H9 (cell line): ENCODE results near the gene RAI2. TPM values are rescaled to one million over a fixed set of nuclear protein-coding genes. Genes with fewer than 3 reads are reported as not detected.

Experiments used
- DNase-seq: peaks from one replicate; pipeline ENCODE4 v3.0.0-alpha.2; 2017
- H2AFZ ChIP-seq: one replicate; pipeline ENCODE4 v1.6.1; 2013; ENCODE audit warnings: mild to moderate bottlenecking, low read length, control low read depth, moderate library complexity
- H2AK5ac ChIP-seq: 2 replicates; pipeline ENCODE4 v1.6.1; 2013; ENCODE audit warnings: low read length, control low read depth, mixed read lengths; ENCODE audit not compliant: insufficient read length
- H2BK120ac ChIP-seq: one replicate; pipeline ENCODE4 v1.6.1; 2013; ENCODE audit warnings: low read depth, mild to moderate bottlenecking, low read length, control low read depth, inconsistent platforms; ENCODE audit not compliant: poor library complexity, severe bottlenecking
- H2BK12ac ChIP-seq: 2 replicates; pipeline ENCODE4 v1.6.1; 2013; ENCODE audit warnings: low read length, control low read depth, mixed read lengths, low read depth; ENCODE audit not compliant: insufficient read length
- H2BK15ac ChIP-seq: 2 replicates; pipeline ENCODE4 v1.6.1; 2013; ENCODE audit warnings: low read depth, low read length, control low read depth
- H2BK20ac ChIP-seq: one replicate; pipeline ENCODE4 v1.6.1; 2013; ENCODE audit warnings: low read depth, mild to moderate bottlenecking, low read length, control low read depth, inconsistent platforms; ENCODE audit not compliant: poor library complexity, severe bottlenecking
- H2BK5ac ChIP-seq: 2 replicates; pipeline ENCODE4 v1.6.1; 2013; ENCODE audit warnings: low read length, control low read depth, mixed read lengths; ENCODE audit not compliant: insufficient read length
- H3K14ac ChIP-seq: 2 replicates; pipeline ENCODE4 v1.6.1; 2013; ENCODE audit warnings: low read length, control low read depth; ENCODE audit not compliant: insufficient read depth
- H3K18ac ChIP-seq: 2 replicates; pipeline ENCODE4 v1.6.1; 2013; ENCODE audit warnings: low read depth, mild to moderate bottlenecking, mixed read lengths, low read length, control low read depth; ENCODE audit not compliant: insufficient read length
- H3K23ac ChIP-seq: 2 replicates; pipeline ENCODE4 v1.6.1; 2013; ENCODE audit warnings: low read length, control low read depth, mixed read lengths, low read depth; ENCODE audit not compliant: insufficient read length
- H3K23me2 ChIP-seq: 2 replicates; pipeline ENCODE4 v1.6.1; 2013; ENCODE audit warnings: low read depth, mild to moderate bottlenecking, mixed read lengths, low read length, control low read depth; ENCODE audit not compliant: insufficient read length, poor library complexity, severe bottlenecking
- H3K27ac ChIP-seq: 2 replicates; pipeline ENCODE4 v1.5.1; 2013; ENCODE audit warnings: low read length, control low read depth, mixed read lengths, low read depth; ENCODE audit not compliant: insufficient read length
- H3K27me3 ChIP-seq: 2 replicates; pipeline ENCODE4 v1.6.1; 2013; ENCODE audit warnings: low read length, control low read depth, inconsistent platforms; ENCODE audit not compliant: insufficient read depth
- H3K4ac ChIP-seq: 2 replicates; pipeline ENCODE4 v1.6.1; 2013; ENCODE audit warnings: low read depth, mild to moderate bottlenecking, control low read depth, inconsistent platforms, low read length, moderate library complexity
- H3K4me1 ChIP-seq: 2 replicates; pipeline ENCODE4 v1.6.1; 2013; ENCODE audit warnings: low read length, control low read depth, inconsistent platforms; ENCODE audit not compliant: insufficient read depth
- H3K4me2 ChIP-seq: 2 replicates; pipeline ENCODE4 v1.6.1; 2013; ENCODE audit warnings: low read length, control low read depth, mixed read lengths; ENCODE audit not compliant: insufficient read length, insufficient read depth
- H3K56ac ChIP-seq: 2 replicates; pipeline ENCODE4 v1.6.1; 2013; ENCODE audit warnings: low read depth, mild to moderate bottlenecking, mixed read lengths, low read length, control low read depth; ENCODE audit not compliant: insufficient read length
- H3K79me1 ChIP-seq: 2 replicates; pipeline ENCODE4 v1.6.1; 2013; ENCODE audit warnings: low read depth, mild to moderate bottlenecking, moderate library complexity, low read length, control low read depth, inconsistent platforms; ENCODE audit not compliant: insufficient read depth, poor library complexity, severe bottlenecking
- H3K79me2 ChIP-seq: 2 replicates; pipeline ENCODE4 v1.6.1; 2013; ENCODE audit warnings: low read length, control low read depth, inconsistent platforms; ENCODE audit not compliant: insufficient read depth
- H3K9ac ChIP-seq: 2 replicates; pipeline ENCODE4 v1.6.1; 2013; ENCODE audit warnings: low read length, control low read depth, mixed read lengths; ENCODE audit not compliant: insufficient read length; ENCODE audit errors: extremely low read depth
- H3K9me3 ChIP-seq: one replicate; pipeline ENCODE4 v1.6.1; 2013; ENCODE audit warnings: low read depth, low read length, inconsistent platforms; ENCODE audit not compliant: control insufficient read depth
- H3T11ph ChIP-seq: one replicate; pipeline ENCODE4 v1.6.1; 2013; ENCODE audit warnings: mild to moderate bottlenecking, low read length, control low read depth, inconsistent platforms
- H4K20me1 ChIP-seq: one replicate; pipeline ENCODE4 v1.6.1; 2013; ENCODE audit not compliant: control insufficient read depth, insufficient read length, insufficient read depth
- H4K5ac ChIP-seq: 2 replicates; pipeline ENCODE4 v1.6.1; 2013; ENCODE audit warnings: low read depth, mild to moderate bottlenecking, mixed read lengths, low read length, control low read depth; ENCODE audit not compliant: insufficient read length
- H4K8ac ChIP-seq: replicated peaks from 2 replicates; pipeline ENCODE4 v1.6.1; 2013; ENCODE audit warnings: low read length, control low read depth, mixed read lengths, low read depth; ENCODE audit not compliant: insufficient read length
- H4K91ac ChIP-seq: 2 replicates; pipeline ENCODE4 v1.6.1; 2013; ENCODE audit warnings: low read depth, mild to moderate bottlenecking, moderate library complexity, mixed read lengths, low read length, control low read depth; ENCODE audit not compliant: insufficient read length
- H3K27ac Mint-ChIP-seq, 3 experiments: 2 replicates in 2 of 3; 3 replicates in 1 of 3; pipeline ENCODE4 v1.8.0; 2020 to 2021; ENCODE audit warnings: mixed read lengths in 3 of 3, mild to moderate bottlenecking in 1 of 3, moderate library complexity in 1 of 3
- H3K27me3 Mint-ChIP-seq: 2 replicates; pipeline ENCODE4 v1.8.0; 2021; ENCODE audit warnings: low read depth, mild to moderate bottlenecking, moderate library complexity, mixed read lengths
- H3K36me3 Mint-ChIP-seq, 3 experiments: 2 replicates in 2 of 3; 3 replicates in 1 of 3; pipeline ENCODE4 v1.8.0; 2020 to 2021; ENCODE audit warnings: low read depth in 3 of 3, mixed read lengths in 3 of 3; ENCODE audit not compliant: insufficient read depth in 1 of 3
- H3K4me1 Mint-ChIP-seq, 2 experiments: 2 replicates each; pipeline ENCODE4 v1.8.0; 2020; ENCODE audit warnings: mixed read lengths in 2 of 2
- H3K4me3 Mint-ChIP-seq, 2 experiments: 2 replicates in 1 of 2; 3 replicates in 1 of 2; pipeline ENCODE4 v1.8.0; 2020 to 2021; ENCODE audit warnings: mild to moderate bottlenecking in 2 of 2, mixed read lengths in 2 of 2, moderate library complexity in 1 of 2
- H3K9me3 Mint-ChIP-seq, 2 experiments: 2 replicates in 1 of 2; 3 replicates in 1 of 2; pipeline ENCODE4 v1.8.0; 2020; ENCODE audit warnings: mild to moderate bottlenecking in 2 of 2, mixed read lengths in 2 of 2, moderate library complexity in 1 of 2
- CTCF ChIP-seq: fragments of 200-600 bp; sonication (generic); conservative IDR thresholded peaks from 3 replicates; pipeline ENCODE4 v1.8.0; 2021; ENCODE audit warnings: antibody characterized with exemption, mild to moderate bottlenecking
- WGBS: extraction: QIAGEN DNeasy Blood & Tissue Kit; methylation state at CpG from one replicate; pipeline ENCODE4 v1.1.7; 2013; ENCODE audit warnings: missing lambda C conversion rate, low lambda C conversion rate, mixed read lengths; ENCODE audit not compliant: insufficient read length; ENCODE audit errors: extremely low coverage; 5-methylcytosine and 5-hydroxymethylcytosine counted together
- total RNA-seq: library from RNA; stranded (reverse); gene quantifications from 2 replicates; pipeline ENCODE4 v1.2.1, GENCODE V29; 2021

RAI2 gene
- total RNA-seq, 1 experiment from 2014 or later: 0.72 TPM

DNA sequence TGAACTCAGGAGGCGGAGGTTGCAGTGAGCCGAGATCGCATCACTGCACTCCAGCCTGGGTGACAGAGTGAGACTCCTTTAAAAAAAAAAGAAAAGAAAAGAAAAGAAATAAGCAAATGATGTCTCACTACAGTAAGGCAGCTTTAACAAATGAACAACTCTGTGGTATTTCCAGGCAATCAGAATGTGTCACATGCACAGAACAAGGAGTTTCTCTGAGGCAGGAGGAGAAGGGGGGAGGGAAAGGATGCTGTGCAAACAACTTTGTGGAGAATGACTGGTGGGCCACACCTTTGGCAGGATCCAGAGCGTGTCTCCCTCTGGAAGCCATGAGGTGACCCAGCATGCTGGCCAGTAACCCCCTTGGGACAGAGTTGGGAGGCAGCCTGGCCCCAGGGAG is 57.6 kb downstream of the RAI2 start:
- no peak overlapping the region for H2BK120ac ChIP-seq
- no peak for DNase-seq
- no peak overlapping the region for H3K18ac ChIP-seq
- H3K4me2 ChIP-seq: no peak overlapping the region
- no peaks in the 10 kb centered on the region for H3K23me2 ChIP-seq
- no peak overlapping the region for H3K14ac ChIP-seq
- no peaks in the 10 kb centered on the region for H4K20me1 ChIP-seq
- H4K8ac ChIP-seq: no peak overlapping the region
- H3K79me1 ChIP-seq: no peaks in the 10 kb centered on the region
- H3K4me1 Mint-ChIP-seq: no peaks in the 10 kb centered on the region
- H3K9me3 ChIP-seq: no peaks in the 10 kb centered on the region
- no peak overlapping the region for H3K4me3 Mint-ChIP-seq
- no peak for TF ChIP-seq CTCF
- H2BK15ac ChIP-seq: no peak overlapping the region
- no peak overlapping the region for H2BK12ac ChIP-seq
- H4K5ac ChIP-seq: no peak overlapping the region
- no peak overlapping the region for H2AK5ac ChIP-seq
- no peaks in the 10 kb centered on the region for H3K4me1 ChIP-seq
- no peak overlapping the region for H2BK20ac ChIP-seq
- no peak overlapping the region for H4K91ac ChIP-seq
- no peak overlapping the region for H3K27ac Mint-ChIP-seq
- no peak overlapping the region for H3K23ac ChIP-seq
- H3K9me3 Mint-ChIP-seq: peaks cover 73 to 83% of the 10 kb centered on the region in 2 experiments
- H3T11ph ChIP-seq: no peak overlapping the region
- H3K56ac ChIP-seq: no peak overlapping the region
- WGBS: no CpG with 5 or more reads among the region's 4 CpGs
- H3K79me2 ChIP-seq: no peaks in the 10 kb centered on the region
- no peak overlapping the region for H3K27ac ChIP-seq
- H3K27me3 ChIP-seq: no peaks in the 10 kb centered on the region
- H3K4ac ChIP-seq: no peak overlapping the region
- H3K27me3 Mint-ChIP-seq: peaks cover 3% of the 10 kb centered on the region
- no peak overlapping the region for H2AFZ ChIP-seq
- peaks cover 0 to 4% (median 3%) of the 10 kb centered on the region in 3 experiments; a peak in 3 of 7 replicates for H3K36me3 Mint-ChIP-seq
- no peak overlapping the region for H2BK5ac ChIP-seq
- H3K9ac ChIP-seq: no peak overlapping the region
